ENCODE measurements around the gene RNLS.
"Not testable (repeated sequence)": the region's sequence is repeated elsewhere in the genome, so short reads cannot be mapped to it uniquely, and the experiment has no call there.

RNLS gene

DNA sequence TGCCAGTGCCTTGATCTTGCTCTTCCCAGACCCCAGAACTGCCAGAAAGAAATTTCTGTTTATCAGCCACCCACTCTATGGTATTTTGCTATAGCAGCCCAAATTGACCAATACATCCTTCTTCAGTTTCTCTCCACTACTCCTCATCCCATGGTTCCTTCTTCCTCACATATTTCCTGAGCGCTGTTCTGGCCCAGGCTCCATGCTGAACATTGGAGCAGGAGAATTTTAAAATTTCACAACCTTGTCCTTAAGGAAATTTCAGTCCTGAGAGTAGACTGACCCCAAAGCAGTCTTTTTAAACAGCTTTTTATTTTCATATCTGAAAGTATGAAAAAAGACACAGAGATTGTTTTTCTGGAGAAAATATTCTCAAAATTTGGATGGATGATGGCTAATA is 297.1 kb downstream of the RNLS start:
- no peak for DNase-seq

DNA sequence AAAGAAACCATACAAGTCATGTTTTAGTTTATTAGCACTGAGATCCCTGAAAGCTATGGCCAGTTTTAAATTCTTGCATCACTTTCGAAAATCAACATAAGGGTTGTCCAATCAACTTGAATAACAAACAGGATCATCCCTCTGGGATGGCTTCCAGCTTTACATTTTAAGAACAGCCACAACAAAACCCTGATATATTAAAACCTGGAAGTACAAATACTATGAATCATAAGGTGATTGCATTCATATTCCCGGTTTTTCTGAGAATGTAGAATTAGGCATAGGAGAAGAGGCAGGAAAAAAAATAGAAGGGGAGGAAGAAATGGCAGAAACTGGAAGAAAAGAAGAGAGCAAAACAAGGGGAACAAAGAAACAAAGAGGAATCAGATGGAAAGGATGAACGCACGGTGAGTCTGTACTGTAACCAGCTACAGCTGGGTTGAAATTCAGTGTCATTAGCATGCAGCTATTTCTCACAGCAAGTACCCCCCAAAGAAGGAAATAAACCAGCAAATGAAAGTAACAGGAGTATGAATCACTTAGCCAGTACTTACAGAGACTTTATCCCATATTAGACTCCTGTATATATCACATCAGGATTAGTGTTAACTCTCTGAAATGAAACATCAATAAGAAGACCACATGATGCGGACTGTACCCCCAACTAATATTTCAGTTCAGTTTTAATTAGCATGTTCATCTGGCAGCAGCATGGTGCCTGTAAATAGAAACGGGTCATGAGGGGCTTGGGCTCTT is 301.3 kb downstream of the RNLS start:
- no peak for DNase-seq

DNA sequence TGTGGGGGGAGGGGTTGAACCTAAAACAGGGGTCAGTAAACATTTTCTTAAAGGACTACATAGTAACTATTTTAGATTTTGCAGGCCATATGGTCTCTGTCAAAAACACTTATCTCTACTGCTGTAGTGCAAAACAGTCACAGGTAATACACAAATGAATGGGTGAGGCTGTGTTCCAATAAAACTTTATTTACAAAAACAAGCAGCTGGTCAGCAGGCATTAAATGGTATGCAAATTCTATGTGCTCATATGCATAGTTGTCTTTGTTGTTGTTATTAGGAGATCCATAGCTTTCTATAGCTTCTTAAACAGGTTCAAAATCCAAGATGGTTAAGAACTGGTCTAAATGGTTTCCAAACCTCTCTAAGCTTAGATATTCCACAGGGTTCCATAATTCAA is 302.6 kb downstream of the RNLS start:
- no peak for DNase-seq

DNA sequence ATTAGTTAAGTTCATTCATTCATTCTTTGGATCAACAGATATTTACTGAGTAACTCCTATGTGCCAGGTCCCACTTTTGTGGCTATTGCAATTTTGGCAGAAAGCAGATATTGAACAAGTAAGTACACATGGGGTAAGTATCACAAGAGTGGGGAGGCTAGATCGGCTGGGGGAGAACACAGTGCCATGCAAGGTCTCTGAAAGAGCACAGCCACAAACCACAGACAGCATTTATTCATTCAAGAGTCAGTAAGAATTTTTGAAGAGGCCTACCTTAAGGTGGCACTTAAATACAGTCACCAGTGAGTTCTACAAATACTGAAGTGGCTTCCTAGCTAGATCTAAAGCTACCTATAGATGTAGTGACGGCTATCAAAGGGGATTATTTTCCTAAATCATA is 304.2 kb downstream of the RNLS start:
- DNase-seq = no peak

DNA sequence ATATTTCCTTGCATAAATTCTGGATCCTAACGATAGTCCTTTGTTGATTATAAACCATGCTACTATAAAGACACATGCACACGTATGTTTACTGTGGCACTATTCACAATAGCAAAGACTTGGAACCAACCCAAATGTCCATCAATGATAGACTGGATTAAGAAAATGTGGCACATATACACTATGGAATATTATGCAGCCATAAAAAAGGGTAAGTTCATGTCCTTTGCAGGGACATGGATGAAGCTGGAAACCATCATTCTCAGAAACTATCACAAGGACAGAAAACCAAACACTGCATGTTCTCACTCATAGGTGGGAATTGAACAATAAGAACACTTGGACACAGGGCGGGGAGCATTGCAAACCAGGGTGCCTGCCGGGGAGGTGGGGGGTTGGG is 306.2 kb downstream of the RNLS start:
- DNase-seq = not testable (repeated sequence)

DNA sequence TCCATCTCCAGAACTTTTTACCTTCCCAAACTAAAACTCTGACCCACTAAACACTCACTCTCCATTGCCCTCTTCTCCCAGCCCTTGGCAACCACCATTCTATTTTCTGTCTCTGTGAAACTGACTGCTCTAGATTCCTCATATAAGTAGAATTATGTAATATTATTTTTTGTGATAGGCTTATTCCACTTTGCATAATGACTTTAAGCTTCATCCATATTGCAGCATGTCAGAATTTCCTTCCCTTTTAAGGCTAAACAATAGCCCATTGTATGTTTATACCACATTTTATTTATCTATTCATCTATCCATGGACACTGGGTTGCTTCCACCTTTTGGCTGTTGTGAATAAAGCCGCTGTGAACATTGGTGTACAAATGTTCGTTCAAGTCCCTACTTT is 308.8 kb downstream of the RNLS start:
- DNase-seq = no peak

DNA sequence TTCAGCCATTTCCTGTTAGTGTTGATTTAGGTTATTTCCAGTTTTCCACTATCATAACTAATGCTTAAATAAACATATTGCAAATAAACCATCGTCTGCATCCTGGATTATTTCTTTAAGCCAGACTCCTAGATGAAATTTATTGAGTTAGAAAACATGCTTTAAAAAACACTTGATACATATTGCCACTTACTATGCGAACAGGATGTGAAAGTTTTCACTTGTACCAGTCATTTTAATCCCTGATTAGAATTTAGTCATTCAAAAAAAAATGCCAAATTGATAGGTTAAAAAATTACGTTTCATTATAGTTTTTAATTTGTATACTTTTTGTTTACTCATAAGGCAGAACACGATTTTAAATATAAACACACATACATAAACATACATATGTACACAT is 309.6 kb downstream of the RNLS start:
- DNase-seq = no peak

DNA sequence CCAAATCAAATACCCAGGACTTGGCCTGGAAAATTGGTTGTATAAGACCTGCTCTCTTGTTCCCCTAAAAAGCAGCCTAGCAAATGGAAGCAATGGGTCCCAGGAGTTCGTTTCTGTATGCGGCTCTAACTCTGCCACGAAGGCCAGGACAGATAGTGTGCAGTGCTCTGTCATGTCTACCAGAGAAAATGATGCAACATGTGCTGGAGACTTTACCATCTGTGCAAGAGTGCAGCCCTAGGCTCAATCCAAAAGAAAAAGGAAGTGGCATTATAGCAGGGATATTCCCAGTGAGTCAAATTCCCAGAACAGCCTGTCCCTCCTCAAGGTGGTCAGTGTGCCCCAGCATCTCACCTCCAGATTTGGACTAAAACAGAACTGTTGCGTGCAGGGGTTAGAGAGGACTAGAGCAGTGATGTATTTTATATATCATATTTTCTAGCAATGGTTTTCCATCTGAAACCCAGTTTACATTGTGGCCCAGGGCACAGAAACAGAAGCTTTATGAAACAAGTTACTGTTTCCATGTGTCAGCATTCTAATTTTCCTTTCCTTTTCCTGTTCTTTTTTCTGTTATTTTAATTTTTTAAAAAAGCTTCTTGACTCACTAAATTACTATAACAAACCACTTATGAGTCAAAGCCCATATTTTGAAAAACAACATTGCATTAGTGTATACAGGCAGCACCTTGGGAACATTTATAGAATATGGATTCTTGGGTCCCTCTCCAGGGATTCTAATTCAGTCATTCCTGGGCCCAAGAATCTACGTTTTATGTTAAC is 311.2 kb downstream of the RNLS start:
- no peak for DNase-seq

DNA sequence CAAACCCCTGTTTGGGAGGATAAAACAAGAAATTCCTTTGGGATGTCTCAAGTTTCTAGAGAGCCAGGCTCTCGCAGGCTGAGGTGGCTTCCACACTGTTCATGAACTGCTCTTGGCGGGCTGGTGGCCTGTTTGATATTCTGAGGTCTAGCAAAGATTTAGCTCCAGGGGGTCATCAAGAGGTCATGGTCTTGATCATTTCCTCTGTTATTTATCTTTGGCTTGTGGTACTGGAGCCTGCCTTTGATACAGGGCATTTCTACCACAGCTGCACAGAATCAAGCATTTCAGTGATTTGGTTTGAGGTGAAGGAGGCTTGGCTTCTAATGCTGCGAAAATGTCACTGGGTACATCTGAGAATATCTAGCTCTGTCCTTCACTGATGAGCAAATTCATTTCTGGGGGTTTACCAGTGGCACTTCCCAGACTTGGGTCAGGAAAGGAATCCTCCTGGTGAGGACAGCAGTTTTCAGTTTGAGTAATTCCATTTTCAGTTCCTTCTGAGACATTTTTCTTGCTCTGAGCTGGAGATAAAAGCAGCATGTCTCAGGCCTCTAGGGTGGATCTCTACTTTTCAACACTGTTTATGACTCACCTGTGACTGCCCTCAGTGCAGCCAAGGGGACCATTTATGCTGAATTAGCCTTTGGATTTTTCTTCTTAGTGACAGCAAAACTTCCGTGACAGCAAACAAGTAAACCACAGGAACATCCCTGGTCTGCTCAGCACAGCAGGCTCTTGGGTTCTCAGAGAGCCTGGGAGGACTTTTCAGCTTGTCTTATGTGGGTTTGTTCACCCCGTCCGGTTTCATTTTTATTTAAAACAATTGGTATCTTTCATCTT is 312.0 kb downstream of the RNLS start:
- no peak for DNase-seq

DNA sequence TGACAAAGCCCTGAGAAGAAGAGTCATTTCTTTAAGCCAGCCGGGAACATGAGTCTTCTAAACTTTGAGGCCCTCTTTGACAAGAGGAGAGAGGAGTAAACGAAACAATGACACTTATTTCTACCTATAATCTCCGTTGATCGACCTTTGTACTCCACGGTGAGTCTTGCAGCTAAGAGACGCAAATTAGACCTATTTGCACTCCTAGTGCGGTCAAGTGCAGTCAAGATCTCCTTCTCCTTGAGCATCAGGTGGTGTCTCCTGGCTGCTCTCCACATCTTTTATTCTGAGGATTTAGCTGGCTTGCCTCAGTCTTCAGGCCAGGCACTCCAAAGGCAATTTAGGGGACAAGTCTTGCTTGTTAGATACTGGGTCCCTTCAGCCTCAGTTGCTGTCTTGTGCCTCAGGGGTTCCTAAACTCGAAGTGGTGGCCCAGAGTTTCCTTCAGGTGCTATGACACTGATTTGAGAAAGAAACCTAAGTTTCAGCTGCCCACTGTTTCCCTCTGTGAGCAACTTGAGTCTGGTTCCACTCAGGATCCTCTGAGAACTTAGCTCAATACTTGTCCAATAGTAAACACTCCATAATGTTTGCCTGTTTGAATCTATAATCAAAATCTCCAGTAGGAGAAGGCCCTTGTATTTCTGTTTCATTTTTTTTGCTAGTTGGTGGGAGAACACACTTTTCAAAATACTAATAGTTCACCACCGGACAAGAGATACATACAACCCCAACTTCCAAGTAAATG is 312.9 kb downstream of the RNLS start:
- DNase-seq = no peak

DNA sequence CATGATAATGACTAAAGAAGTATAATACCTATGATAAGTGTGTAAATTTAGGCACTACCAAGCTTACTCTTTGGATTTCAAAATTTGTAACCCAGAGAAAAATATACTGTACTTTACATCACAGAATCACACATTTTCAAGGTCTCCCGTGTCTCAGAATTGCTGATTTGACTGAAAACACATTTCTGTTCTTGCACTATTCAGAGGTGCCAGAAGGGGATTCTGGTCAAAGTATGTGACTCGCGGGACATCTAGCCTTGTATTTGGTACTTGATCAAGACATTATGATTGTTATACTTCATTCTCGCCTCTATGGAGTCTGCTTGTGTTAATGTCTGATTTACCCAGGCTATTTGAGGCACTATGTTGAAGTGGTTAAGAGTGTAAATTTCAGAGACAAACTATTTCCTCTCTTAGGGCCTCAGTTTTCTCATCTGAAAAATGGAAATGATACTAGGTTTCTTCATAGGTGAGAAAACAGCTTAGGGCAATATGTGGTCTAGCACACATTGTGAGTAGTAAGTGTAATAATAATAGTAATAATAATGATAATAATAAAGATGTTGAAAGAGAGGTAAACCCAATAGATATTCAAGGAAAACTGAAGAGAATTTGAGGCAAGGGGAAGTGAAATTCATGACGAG is 320.4 kb downstream of the RNLS start:
- no peak for DNase-seq

DNA sequence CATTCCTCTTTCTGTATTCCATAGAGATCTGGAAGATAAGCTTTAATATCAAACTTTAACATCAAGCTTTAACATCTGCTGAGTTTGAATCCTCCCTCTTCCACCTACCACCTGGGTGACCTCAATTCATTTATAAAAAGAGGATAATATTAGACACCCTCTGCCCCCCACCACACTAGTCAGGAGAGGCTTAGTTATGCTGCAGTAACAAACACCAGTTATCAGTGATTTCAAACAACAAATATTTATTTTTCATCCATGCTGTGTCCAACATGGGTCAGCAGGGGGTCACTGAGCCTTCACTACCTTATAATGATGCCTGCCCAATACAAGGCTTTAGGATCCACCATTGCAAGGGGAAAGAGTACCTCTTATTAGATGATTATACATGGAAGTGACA is 322.0 kb downstream of the RNLS start:
- no peak for DNase-seq

DNA sequence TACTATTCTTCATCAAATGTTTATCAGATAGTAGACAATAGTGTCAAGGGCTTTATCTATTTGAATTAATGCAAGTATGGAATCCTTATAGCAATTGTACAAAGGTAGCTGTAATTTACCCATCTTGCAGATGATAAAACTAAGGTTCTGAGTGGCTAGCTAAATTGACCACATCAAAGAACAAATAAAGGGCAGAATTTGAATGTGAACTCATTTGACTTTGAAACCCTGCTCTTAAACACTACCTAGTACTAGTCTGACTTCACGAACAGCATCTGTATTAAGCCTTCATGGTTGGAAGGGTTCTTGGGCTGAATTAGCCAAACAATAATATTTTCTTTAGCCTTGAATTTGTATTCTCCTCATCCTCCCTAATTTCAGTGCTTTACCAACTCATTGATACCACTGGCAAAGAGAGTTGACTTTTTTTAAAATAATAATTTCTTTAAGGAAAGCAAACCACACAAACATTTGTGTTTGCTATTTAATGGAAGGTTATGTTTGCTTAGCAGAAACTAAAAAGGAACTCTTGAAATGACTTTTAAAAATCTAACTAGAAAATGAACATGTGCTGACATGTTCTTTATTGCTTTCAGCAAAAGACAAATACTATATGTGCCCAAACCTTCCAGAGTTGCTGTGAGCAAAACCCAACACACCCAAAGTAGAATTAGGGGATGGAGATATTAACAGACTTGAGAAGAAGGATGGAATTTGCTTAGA is 322.6 kb downstream of the RNLS start:
- DNase-seq = no peak

DNA sequence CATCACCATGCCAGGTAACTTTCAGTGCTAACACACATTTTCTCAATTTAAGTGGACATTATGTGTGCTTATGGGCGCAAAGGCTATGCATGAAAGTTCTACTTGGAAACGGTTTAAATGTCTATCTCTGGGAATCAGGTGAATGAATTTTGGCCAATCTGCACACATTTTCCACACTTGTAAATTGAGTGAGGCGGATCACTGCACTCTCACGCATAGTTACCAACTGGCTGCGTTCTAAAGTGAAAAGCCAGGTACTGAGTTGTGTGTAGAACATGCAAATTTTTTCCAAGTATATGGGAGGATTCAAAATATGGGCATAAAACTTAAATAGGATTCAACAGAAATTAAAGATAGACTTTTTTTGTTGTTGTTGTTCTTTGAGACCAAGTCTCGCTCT is 323.7 kb downstream of the RNLS start:
- no peak for DNase-seq

DNA sequence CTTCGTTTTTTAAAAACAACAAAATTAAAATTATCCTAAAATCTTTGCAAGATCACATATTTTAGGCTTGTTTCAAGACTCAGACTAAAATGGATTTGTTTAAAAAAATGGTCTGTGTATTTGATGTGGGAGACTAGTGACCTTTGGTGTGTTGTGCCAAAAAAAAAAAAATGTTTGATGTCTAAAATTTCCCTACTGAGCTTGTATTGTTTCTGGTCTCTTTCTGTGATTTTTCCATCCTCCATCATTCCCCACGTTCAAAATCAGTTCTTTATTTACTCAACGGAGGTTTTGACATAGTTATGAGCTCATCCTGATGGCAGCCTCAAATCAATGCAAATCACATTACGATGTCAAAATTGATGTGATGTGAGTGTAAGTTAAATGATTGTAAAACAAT is 326.2 kb downstream of the RNLS start:
- no peak for DNase-seq

DNA sequence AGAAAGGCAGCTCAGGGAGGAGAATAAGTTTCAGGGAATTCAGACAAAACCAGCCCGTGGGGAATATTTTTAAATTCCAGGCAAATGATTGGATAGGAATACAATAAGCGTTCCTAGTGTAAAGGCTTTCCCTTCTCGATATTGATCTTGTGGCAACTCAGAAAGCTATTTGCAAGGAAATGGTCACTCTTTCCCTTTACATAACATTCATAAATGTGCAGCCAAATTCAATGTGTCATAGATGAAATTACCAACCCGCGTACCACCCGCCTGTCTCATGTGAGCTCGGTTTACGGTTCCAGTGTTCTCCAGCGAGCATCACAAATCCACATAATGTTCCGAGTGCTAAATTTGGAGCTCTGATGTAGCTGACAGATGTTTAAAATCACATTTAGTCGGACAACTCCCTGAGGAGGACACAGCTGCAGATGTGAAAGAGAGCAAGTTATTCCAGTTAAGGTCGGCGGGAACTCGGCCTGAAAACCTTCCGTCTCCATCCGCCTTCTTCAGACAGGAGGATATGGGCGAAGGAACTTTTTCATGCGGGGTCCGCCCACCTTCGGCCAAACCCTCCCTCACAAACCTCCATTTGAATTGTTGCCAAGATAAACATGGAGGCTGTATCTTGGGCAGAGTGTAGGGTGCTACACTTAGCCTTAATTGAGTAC is 327.0 kb downstream of the RNLS start:
- peak; percentile 62 for DNase-seq

DNA sequence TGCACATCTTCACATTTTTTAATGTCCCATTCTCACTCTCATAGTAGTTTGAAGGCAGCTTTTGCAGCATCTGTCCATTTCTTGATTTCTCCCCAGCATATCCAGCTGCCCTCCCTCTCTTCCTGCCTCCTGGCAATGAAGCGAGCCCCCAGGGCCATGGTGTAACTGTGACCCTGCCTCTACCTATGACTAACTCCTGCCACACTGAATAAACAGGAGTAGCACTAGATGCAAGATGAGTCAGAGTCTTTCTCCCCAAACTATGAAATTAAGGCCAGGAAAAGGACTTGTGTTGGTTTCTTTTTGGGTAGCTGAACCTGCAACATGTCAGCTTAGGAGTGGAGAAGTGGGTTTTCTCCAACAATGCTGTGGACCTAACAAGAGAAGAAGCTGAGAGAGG is 329.0 kb downstream of the RNLS start:
- no peak for DNase-seq

DNA sequence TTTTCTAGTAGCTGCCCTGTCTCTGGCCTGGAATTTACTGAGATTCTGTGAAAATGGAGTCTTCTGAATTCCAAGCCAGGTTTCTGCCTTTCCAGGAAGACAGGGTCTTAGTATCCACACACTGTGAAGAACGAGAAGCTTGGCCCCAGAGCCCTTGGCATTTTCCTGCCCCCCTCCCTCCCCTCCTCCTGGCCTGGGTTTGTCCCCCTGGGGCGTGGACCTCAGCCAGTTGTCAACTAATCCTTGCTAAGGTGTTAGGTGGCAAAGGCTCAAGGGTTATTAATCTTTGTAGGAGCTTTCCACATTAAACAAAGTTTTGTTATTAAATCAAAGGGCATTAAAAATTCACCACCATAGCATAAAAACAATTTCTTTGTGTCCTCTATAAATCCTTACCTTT is 329.5 kb downstream of the RNLS start:
- DNase-seq = no peak

DNA sequence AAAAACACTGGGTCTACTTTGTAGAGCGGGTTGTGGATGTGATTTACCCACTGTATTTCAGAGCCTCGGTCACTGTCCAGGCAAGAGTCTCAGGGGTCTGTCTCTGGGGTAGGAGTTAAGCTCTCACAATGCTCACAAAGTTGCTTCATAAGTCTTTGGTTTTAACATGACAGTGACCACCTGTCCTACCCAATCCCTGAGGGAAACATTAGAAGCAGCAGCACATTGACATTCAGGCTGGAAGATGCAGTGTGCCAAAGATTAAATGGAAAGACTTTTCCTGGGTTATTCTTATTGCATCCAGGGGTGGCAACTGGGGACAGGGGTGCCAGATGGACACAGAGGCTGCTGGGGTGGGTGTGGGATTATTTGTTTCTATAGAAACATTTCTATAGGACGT is 330.0 kb downstream of the RNLS start:
- DNase-seq = no peak

DNA sequence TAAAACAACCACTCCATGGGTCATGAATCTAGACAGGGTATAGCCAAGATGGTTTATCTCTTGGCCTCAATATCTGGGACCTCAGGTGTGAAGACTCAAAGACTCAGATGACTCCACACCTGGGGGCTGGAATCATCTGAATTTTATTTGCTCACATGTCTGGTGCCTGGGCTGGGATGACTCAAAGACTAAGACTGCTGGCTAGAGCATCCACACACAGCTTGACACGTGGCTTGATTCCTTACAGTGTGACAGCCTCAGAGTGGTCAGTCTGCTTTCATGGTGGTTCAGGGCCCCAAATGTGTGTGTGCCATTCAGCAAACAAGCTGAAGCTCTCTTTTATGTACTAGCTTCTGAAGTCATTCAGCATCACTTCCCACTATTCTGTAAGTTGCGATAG is 333.7 kb downstream of the RNLS start:
- DNase-seq = no peak

DNA sequence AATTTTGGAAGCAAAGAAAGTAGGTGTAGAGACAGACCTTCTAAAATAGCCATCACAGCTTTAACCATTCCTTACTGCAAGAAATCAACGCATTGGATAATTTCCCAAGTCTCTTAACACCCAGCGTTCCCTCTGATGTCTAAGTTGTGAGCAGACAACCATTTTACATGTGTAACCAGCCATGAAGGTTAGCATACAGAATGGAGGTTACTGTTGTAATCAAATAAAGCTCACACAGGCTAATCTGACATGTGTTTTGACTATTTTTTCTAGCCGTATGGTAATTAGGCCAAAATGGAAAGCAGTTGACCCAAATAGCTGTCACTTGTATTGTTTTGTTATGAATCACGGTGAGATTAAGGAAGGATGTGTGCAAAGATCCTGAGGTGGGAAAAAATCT is 336.4 kb downstream of the RNLS start:
- no peak for DNase-seq
